ENCODE data around the gene PLA2G15.

GRCh38 chr16:68200088-68200783 is 44.9 kb upstream of the PLA2G15 start:
- TF ChIP-seq MAFG (CRISPR knock-in tag; IDR thresholded peaks at IDR 0.05) (no peak), KAT7 (CRISPR knock-in tag; IDR thresholded peaks at IDR 0.05; ENCODE audit: borderline replicate concordance) (no peak), IRF2 (CRISPR knock-in tag; IDR thresholded peaks at IDR 0.05) (no peak), RNF2 (conservative IDR thresholded peaks at IDR 0.05; ENCODE audit: low read depth) (no peak), ZNF10 (CRISPR knock-in tag; IDR thresholded peaks at IDR 0.05; ENCODE audit: borderline replicate concordance, low read depth) (no peak), POLR2A (IDR thresholded peaks at IDR 0.05; ENCODE audit: insufficient read depth in 1 of 2, low read depth in 2 of 2, low read length in 2 of 2) (no peak), AFF4 (CRISPR knock-in tag; IDR thresholded peaks at IDR 0.05) (no peak), ZBTB4 (CRISPR knock-in tag; IDR thresholded peaks at IDR 0.05; ENCODE audit: borderline replicate concordance) (no peak), FOSL1 (CRISPR knock-in tag; IDR thresholded peaks at IDR 0.05; ENCODE audit: borderline replicate concordance) (no peak), CTCF (CRISPR knock-in tag; IDR thresholded peaks at IDR 0.05) (no peak), POLR2AphosphoS2 (IDR thresholded peaks at IDR 0.05; ENCODE audit: low read depth, low read length) (no peak), ZNF780A (CRISPR knock-in tag; IDR thresholded peaks at IDR 0.05) (no peak)

Data from HepG2 (cell line).